HG02981 (cell line): ENCODE measurements around the gene MYCBP2.
"Not testable (repeated sequence)": the region's sequence is repeated elsewhere in the genome, so short reads cannot be mapped to it uniquely, and the experiment has no call there.

ENCODE experiments used
- ATAC-seq: cut with Tn5 transposase; IDR thresholded peaks from one replicate; pipeline ENCODE4 v1.9.1; 2021; ENCODE audit warnings: mild to moderate bottlenecking, moderate library complexity; ENCODE audit not compliant: unreplicated experiment

Gene MYCBP2

GRCh38 chr13:77326905-77327604 is at the start of gene MYCBP2:
TSS of gene MYCBP2 (minus strand) at chr13:77327094. CDS start at chr13:77326775, 319 bp downstream.
- peak; percentile 46 for ATAC-seq

GRCh38 chr13:77375560-77376108 is 48.7 kb upstream of the MYCBP2 start:
- ATAC-seq: no peak

GRCh38 chr13:77374786-77375185 is 47.9 kb upstream of the MYCBP2 start:
- ATAC-seq: peak; percentile 69

- ATAC-seq: no peak
These were observed 47.4 kb upstream of the MYCBP2 start for GRCh38 chr13:77374339-77374738.

GRCh38 chr13:77373502-77373901 is 46.6 kb upstream of the MYCBP2 start:
- ATAC-seq: no peak

- ATAC-seq: no peak
These were observed 45.4 kb upstream of the MYCBP2 start for GRCh38 chr13:77372275-77372674.

GRCh38 chr13:77370888-77371287 is 44.0 kb upstream of the MYCBP2 start:
- ATAC-seq: no peak

- ATAC-seq: no peak
These were observed 35.3 kb upstream of the MYCBP2 start for GRCh38 chr13:77362166-77362565.

- ATAC-seq: peak; percentile 54
These were observed 33.3 kb upstream of the MYCBP2 start for GRCh38 chr13:77360032-77360685.

GRCh38 chr13:77359171-77359570 is 32.3 kb upstream of the MYCBP2 start:
- no peak for ATAC-seq

- no peak for ATAC-seq
These were observed 31.1 kb upstream of the MYCBP2 start for GRCh38 chr13:77358001-77358400.

- ATAC-seq: no peak
These were observed 29.3 kb upstream of the MYCBP2 start for GRCh38 chr13:77356155-77356554.

GRCh38 chr13:77353995-77354394 is 27.1 kb upstream of the MYCBP2 start:
- no peak for ATAC-seq

GRCh38 chr13:77351315-77351714 is 24.4 kb upstream of the MYCBP2 start:
- ATAC-seq: no peak

- no peak for ATAC-seq
These were observed 23.9 kb upstream of the MYCBP2 start for GRCh38 chr13:77350811-77351210.

GRCh38 chr13:77349365-77349764 is 22.5 kb upstream of the MYCBP2 start:
- no peak for ATAC-seq

GRCh38 chr13:77347351-77347750 is 20.5 kb upstream of the MYCBP2 start:
- ATAC-seq: not testable (repeated sequence)

- ATAC-seq: peak; percentile 79
These were observed 18.4 kb upstream of the MYCBP2 start for GRCh38 chr13:77345150-77345780.

GRCh38 chr13:77343841-77344240 is 16.9 kb upstream of the MYCBP2 start:
- no peak for ATAC-seq

- ATAC-seq: peak; percentile 66
These were observed 12.5 kb upstream of the MYCBP2 start for GRCh38 chr13:77339408-77339807.

- ATAC-seq: peak; percentile 65
These were observed 12.1 kb upstream of the MYCBP2 start for GRCh38 chr13:77338961-77339401.

- ATAC-seq: peak; percentile 39
These were observed 11.4 kb upstream of the MYCBP2 start for GRCh38 chr13:77338329-77338728.
